GM19328 (cell line): ENCODE measurements around the gene NPFFR1.
"Not testable (repeated sequence)": the region's sequence is repeated elsewhere in the genome, so short reads cannot be mapped to it uniquely, and the experiment has no call there.

ENCODE experiments used
- ATAC-seq: cut with Tn5 transposase; IDR thresholded peaks from one replicate; pipeline ENCODE4 v1.9.1; 2021; ENCODE audit warnings: mild to moderate bottlenecking, moderate library complexity; ENCODE audit not compliant: unreplicated experiment

Gene NPFFR1

GRCh38 chr10:70228491-70228890, 55.3 kb downstream of the NPFFR1 start:
- no peak for ATAC-seq

GRCh38 chr10:70227548-70228320, 56.1 kb downstream of the NPFFR1 start:
- no peak for ATAC-seq

GRCh38 chr10:70223728-70224127, 60.1 kb downstream of the NPFFR1 start:
- no peak for ATAC-seq

DNA sequence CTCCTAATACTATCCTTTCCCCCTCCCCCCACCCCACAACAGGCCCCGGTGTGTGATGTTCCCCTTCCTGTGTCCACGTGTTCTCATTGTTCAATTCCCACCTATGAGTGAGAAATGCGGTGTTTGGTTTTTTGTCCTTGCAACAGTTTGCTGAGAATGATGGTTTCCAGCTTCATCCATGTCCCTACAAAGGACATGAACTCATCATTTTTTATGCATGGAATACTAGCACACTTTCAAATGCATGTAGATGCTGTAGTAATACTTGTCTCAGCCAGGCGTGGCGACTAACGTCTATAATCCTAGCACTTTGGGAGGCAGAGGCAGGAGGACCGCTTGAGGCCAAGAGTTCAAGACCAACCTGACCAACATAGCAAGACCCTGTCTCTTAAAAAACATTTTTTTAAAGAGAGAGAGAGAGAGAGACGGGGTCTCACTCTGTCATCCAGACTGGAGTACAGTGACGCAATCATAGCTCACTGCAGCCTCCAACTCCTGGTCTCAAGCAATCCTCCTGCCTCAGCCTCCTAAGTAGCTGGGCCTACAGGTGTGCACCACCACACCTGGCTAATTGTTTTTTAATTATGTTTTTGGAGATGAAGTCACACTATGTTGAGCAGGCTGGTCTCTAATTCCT, 60.9 kb downstream of the NPFFR1 start:
- ATAC-seq: not testable (repeated sequence)

DNA sequence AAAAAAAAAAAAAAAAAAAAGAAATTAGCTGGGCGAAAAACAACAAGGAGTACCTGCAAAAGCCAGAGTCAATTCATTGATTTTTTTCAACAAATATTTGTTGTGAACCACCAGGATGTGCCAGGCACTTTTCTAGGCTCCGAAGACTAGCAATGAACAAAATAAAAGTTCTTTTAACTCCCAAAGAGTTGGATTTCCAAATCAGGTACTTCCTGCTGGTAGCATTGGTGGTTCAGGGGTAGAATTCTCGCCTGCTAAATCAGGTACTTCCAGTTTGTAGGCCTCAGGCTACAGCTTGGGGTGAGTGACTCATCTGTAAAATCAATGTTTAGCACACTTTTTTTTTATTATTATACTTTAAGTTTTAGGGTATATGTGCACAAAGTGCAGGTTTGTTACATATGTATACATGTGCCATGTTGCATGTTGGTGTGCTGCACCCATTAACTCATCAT, 61.4 kb downstream of the NPFFR1 start:
- ATAC-seq: no peak

DNA sequence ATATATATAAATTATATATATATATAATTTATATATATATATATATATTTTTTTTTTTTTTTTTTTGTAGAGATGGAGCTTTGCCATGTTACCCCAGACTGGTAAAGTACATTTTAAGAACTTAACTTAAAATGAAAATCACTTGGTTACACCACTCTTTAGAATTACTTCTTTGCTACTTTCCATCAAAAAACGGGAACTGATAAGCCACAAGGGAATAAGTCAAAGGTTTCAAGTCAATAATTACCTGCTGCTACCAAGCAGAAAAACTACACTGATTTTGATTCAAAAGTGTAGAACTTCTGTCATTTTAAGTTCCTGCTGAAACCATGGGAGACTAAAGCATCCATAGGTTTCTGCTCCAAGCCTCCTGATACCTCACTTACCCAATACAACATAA, 62.8 kb downstream of the NPFFR1 start:
- ATAC-seq: no peak

GRCh38 chr10:70212879-70213278, 70.9 kb downstream of the NPFFR1 start:
- no peak for ATAC-seq

DNA sequence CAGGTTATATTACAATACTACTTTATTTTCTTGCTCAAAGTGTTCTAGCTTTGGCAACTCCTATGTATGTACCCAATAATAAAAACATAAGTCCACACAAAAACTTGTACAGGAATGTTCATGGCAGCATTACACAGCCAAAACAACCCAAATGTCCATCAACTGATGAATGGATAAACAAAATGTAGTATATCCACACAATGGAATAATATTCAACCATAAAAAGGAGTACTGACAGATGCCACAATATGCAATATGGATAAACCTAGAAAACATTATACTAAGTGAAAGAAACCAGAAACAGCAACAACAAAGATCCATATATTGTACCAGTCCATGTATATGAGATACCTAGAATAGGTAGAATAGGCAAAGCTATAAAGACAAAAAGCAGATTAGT, 71.5 kb downstream of the NPFFR1 start:
- ATAC-seq: no peak

DNA sequence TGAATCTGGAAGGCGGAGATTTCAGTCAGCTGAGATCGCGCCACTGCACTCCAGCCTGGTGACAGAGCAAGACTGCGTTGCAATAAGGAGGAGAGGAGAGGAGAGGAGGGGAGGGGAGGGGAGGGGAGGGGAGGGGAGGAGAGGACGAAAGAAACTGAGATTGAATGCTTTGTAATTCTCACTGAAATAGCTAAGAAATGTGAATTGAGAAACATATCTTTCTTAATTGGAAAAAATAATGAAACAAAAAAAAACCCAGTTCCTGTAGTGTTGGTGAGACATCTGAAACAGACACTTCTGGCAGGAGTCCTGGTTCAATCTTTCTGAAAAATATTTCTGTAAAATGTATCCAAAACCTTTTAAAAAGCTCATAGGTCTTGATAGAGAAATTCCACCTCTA, 77.0 kb downstream of the NPFFR1 start:
- no peak for ATAC-seq

- ATAC-seq: no peak
Measured at GRCh38 chr10:70201105-70201504, 82.7 kb downstream of the NPFFR1 start.

GRCh38 chr10:70198696-70199466, 84.9 kb downstream of the NPFFR1 start:
- ATAC-seq: no peak
